Measurements from ENCODE around the gene PCOLCE2.

- TF ChIP-seq CTCF (IDR thresholded peaks at IDR 0.05 in 8 of 11, conservative IDR thresholded peaks at IDR 0.05 in 3 of 11) (no peak), POLR2A (IDR thresholded peaks at IDR 0.05) (no peak), POLR2AphosphoS5 (IDR thresholded peaks at IDR 0.05) (no peak)
Measured at GRCh38 chr3:142902356-142902755, 13.5 kb upstream of the PCOLCE2 start.

All from spleen (tissue), 7 donors.